Adrenal gland (tissue), 12 donors: ENCODE data around the gene DUSP8. TPM values are rescaled to one million over a fixed set of nuclear protein-coding genes. Genes with fewer than 3 reads are reported as not detected.

Experiments
- DNase-seq, 7 donors: peaks; one replicate each; pipeline ENCODE4 v3.0.0-alpha.2; 2019 to 2020
- H3K27ac ChIP-seq, 5 donors: fragments of 200-600 bp; sonication (generic) in 4 of 5; 1 replicate in 3 of 5; 2 replicates in 2 of 5; pipeline versions ENCODE4 v1.5.1 to v1.8.0; 2016 to 2020; ENCODE audit warnings: mild to moderate bottlenecking in 1 of 5
- H3K27me3 ChIP-seq: fragments of 200-600 bp; 2 replicates; pipeline ENCODE4 v1.8.0; 2021
- H3K36me3 ChIP-seq, 2 donors: fragments of 200-600 bp; replicated peaks in 1 of 2; 1 replicate in 1 of 2; 2 replicates in 1 of 2; pipeline versions ENCODE4 v1.5.1 to v1.8.0; 2018 to 2022
- H3K4me1 ChIP-seq, 2 donors: fragments of 200-600 bp; replicated peaks in 1 of 2; 1 replicate in 1 of 2; 2 replicates in 1 of 2; pipeline versions ENCODE4 v1.5.1 to v1.8.0; 2018 to 2021
- H3K4me3 ChIP-seq, 4 donors: fragments of 200-600 bp; sonication (generic) in 3 of 4; one replicate each; pipeline ENCODE4 v1.5.1; 2016 to 2018
- H3K9me3 ChIP-seq, 3 donors: fragments of 200-600 bp; sonication (generic) in 1 of 3; replicated peaks in 1 of 3; 1 replicate in 2 of 3; 2 replicates in 1 of 3; pipeline versions ENCODE4 v1.5.1 to v1.8.0; 2016 to 2021
- POLR2A ChIP-seq, 2 donors: fragments of 450-650 bp; IDR thresholded peaks; one replicate each; pipeline ENCODE4 v1.6.1; 2017; ENCODE audit warnings: antibody characterized with exemption in 2 of 2, mild to moderate bottlenecking in 2 of 2, moderate library complexity in 1 of 2
- WGBS, 4 donors: extraction: QIAGEN DNeasy Blood & Tissue Kit in 2 of 4; methylation state at CpG; one replicate each; pipeline versions ENCODE4 v1.1.5 to v1.1.7; 2013 to 2017; 5-methylcytosine and 5-hydroxymethylcytosine counted together
- intact Hi-C, 2 donors: fragments of 100-400 bp; cut with DNase I; formaldehyde crosslinking; loops; one replicate each; pipeline versions ENCODE4 v1.14.1 to v1.15.0; 2022 to 2023
- polyA plus RNA-seq, 3 donors: library from polyadenylated mRNA; stranded (reverse); fragments of 200-250 nt in 2 of 3; fragments of 350-450 nt in 1 of 3; fragmentation: Illumina TruSeq in 1 of 3; extraction: RNeasy Lipid Tissue Mini Kit (QIAGEN cat#74804) in 1 of 3; gene quantifications; one replicate each; pipeline ENCODE4 v1.2.3, GENCODE V29; 2013 to 2014
- total RNA-seq, 9 donors: library from RNA; depleted of rRNA in 4 of 9; stranded (reverse); fragments of >200 nt in 4 of 9; fragments of 120-200 nt in 1 of 9; fragmentation: NEBNext Ultra II Directional in 1 of 9; extraction: Animal tissue kit (Norgen Biotek cat#: 25700) in 1 of 9; gene quantifications; one replicate each; pipeline versions ENCODE4 v1.1.0 to v1.2.4, GENCODE V29; 2013 to 2023
- TF ChIP-seq, protein P1 (sequence below), 6 experiments: fragments of 450-650 bp in 4 of 6; fragments of 200-600 bp in 2 of 6; sonication (generic) in 1 of 6; IDR thresholded peaks; 1 replicate in 5 of 6; 2 replicates in 1 of 6; pipeline versions ENCODE4 v1.5.1 to v1.8.0; 2016 to 2021; ENCODE audit warnings: antibody characterized with exemption in 6 of 6, mild to moderate bottlenecking in 2 of 6, moderate library complexity in 1 of 6
- donor health status: healthy with polysubstance abuse.
- donor health status: Bipolar disorder and iron deficiency.
- donor health status: DM: yes; HTN: yes; CAD: no.
- donor health status: DM: no; HTN: no; CAD: no.
- donor health status: DM: no; HTN: no; CAD: no.
- donor health status: DM: yes; HTN: yes; CAD: no.

Gene DUSP8
- total and polyA plus RNA-seq, 12 donors: 0.22 to 6.3 (median 2.0) TPM

DNA sequence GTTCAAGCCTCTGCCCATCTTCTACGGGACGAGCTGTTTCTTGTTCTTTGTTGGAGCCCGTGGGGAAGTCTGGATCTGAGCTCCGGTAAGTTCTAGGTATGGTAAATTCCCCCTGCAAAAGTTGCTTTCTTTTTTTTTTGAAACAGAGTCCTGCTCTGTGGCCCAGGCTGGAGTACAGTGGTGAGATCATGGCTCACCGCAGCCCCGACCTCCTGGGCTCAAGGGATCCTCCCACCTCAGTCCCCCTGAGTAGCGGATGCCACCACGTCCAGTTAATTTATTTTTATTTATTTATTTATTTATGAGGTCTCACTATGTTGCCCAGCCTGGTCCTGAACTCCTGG is 50.0 kb downstream of the DUSP8 start:
- 95 to 98% (median 96%) methylated on average over 8 of the region's 8 CpGs for WGBS, 4 donors
- no peak overlapping the region for H3K4me3 ChIP-seq
- H3K27ac ChIP-seq: no peak overlapping the region
- no peak for DNase-seq
- no peaks in the 10 kb centered on the region for H3K27me3 ChIP-seq
- intact Hi-C loops: loop anchor here in 1 of 2 donors (10.0 kb wide), 1 partner anchor 117 kb away; no protein-coding TSS in a partner anchor
- no peaks in the 10 kb centered on the region for H3K9me3 ChIP-seq
- no peak for TF ChIP-seq POLR2A (IDR thresholded peaks at IDR 0.05)
- TF ChIP-seq, protein P1, sequence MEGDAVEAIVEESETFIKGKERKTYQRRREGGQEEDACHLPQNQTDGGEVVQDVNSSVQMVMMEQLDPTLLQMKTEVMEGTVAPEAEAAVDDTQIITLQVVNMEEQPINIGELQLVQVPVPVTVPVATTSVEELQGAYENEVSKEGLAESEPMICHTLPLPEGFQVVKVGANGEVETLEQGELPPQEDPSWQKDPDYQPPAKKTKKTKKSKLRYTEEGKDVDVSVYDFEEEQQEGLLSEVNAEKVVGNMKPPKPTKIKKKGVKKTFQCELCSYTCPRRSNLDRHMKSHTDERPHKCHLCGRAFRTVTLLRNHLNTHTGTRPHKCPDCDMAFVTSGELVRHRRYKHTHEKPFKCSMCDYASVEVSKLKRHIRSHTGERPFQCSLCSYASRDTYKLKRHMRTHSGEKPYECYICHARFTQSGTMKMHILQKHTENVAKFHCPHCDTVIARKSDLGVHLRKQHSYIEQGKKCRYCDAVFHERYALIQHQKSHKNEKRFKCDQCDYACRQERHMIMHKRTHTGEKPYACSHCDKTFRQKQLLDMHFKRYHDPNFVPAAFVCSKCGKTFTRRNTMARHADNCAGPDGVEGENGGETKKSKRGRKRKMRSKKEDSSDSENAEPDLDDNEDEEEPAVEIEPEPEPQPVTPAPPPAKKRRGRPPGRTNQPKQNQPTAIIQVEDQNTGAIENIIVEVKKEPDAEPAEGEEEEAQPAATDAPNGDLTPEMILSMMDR (IDR thresholded peaks at IDR 0.05): no peak
- H3K4me1 ChIP-seq: peaks cover 6 to 14% of the 10 kb centered on the region in 2 donors
- no peaks in the 10 kb centered on the region for H3K36me3 ChIP-seq

DNA sequence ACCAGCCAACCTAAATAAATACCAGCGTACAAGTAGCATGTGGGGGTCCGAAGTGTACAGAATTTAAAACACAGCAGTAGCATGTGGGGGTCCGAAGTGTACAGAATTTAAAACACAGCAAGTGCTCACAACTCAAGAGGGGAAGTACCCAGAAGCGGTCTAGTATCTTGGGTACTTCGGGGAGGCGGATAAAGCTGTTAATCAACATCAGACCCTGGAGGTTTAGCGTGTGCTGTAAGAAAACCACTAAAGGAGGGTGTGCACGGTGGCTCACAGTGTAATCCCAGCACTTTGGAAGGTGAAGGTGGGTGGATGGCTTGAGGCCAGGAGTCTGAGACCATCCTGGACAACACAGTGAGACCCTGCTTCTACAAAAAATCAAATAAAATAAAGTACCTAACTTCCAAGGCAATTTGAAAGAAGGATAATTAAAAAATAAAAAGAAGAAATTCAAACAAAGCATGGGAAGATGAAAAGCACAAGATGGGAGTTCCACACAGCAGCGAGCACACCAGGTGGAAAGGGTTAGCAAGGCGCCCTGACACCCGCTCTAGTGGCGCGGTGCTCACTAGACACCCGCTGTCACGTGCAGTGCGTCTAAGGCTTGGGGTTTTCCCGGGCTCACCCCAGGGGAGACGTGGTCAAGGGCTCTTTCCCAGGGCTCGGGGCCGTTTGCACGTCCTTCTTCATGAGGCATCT is 50.5 kb downstream of the DUSP8 start:
- Histone ChIP-seq H3K4me3 (no peak overlapping the region), H3K4me1 (peaks cover 6 to 14% of the 10 kb centered on the region in 2 donors), H3K36me3 (no peaks in the 10 kb centered on the region), H3K9me3 (no peaks in the 10 kb centered on the region), H3K27me3 (no peaks in the 10 kb centered on the region), H3K27ac (no peak overlapping the region)
- TF ChIP-seq POLR2A (IDR thresholded peaks at IDR 0.05): no peak
- TF ChIP-seq, protein P1 (IDR thresholded peaks at IDR 0.05): no peak
- 87 to 91% (median 89%) methylated on average over 21 of the region's 21 CpGs for WGBS, 4 donors
- intact Hi-C loops: loop anchor here in 1 of 2 donors (10.0 kb wide), 1 partner anchor 117 kb away; no protein-coding TSS in a partner anchor
- DNase-seq: no peak

DNA sequence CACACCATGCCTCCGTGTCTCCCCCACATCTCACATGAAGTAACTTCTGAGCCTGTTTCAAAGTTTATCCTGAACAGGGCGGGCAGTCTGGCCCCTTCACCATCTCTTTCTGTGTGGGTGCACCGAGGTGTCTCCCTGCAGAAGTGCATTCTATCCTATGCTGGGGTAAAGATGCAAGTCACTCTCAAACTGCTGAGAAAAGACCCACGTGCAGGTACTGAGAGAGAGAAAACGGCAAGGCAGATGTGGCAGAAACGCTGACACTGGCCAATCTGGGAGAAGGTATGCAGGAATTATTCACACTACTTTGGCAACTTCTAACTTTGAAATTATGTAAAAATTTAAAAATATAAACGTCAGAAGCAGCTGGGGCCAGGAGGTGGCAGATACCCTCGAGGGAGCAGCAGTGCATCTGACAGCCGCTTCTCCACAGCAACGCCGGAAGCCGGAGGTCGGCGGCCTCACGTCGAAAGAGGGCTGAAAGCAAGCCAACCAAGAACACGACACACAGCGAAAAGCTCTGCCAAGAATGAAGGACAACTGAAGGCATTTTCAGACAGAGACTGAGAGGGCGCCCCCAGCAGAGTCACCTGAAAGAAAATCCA is 51.3 kb downstream of the DUSP8 start:
- Histone ChIP-seq H3K36me3 (no peaks in the 10 kb centered on the region), H3K4me3 (no peak overlapping the region), H3K27me3 (no peaks in the 10 kb centered on the region), H3K27ac (peak overlapping the region in 1 of 5 donors; percentile 7), H3K4me1 (peaks cover 6 to 17% of the 10 kb centered on the region in 2 donors), H3K9me3 (no peaks in the 10 kb centered on the region)
- DNase-seq: peak in 5 of 7 donors; percentile 40 to 74 (median 54)
- intact Hi-C loops: loop anchor here in 1 of 2 donors (10.0 kb wide), 1 partner anchor 116 kb away; no protein-coding TSS in a partner anchor
- TF ChIP-seq, protein P1 (IDR thresholded peaks at IDR 0.05): no peak
- TF ChIP-seq POLR2A (IDR thresholded peaks at IDR 0.05): no peak
- WGBS, 4 donors: 34 to 39% (median 37%) methylated on average over 19 of the region's 19 CpGs

DNA sequence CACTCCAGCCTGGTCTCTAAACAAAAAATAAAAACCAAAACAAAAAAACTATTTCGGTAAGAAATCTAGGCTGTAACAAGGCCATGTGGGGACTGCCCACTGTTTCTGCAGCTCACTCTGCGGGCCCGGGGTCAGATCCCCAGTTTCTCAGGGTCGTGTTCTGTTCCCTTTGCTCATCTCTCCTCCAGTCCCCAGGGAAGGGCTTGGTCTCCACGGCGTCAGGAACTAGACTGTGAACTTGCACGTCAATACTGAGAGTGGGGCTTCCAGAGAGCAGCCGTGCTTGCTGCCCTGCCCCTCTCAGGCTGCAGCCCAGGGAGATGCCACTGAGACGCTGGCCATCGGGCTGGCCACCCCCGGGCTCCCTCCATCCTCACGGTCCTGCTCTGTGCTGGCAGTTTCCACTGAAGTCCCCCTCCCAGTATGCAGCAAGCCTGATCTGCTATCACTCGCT is 51.8 kb downstream of the DUSP8 start:
- no peaks in the 10 kb centered on the region for H3K9me3 ChIP-seq
- 78 to 85% (median 82%) methylated on average over 9 to 13 of the region's 13 CpGs for WGBS, 4 donors
- DNase-seq: no peak
- peaks cover 6 to 22% of the 10 kb centered on the region in 2 donors for H3K4me1 ChIP-seq
- peak overlapping the region in 1 of 5 donors; percentile 7 for H3K27ac ChIP-seq
- H3K27me3 ChIP-seq: no peaks in the 10 kb centered on the region
- intact Hi-C loops: loop anchor here in 1 of 2 donors (10.0 kb wide), 1 partner anchor 115 kb away; no protein-coding TSS in a partner anchor
- TF ChIP-seq, protein P1 (IDR thresholded peaks at IDR 0.05): no peak
- TF ChIP-seq POLR2A (IDR thresholded peaks at IDR 0.05): no peak
- no peaks in the 10 kb centered on the region for H3K36me3 ChIP-seq
- H3K4me3 ChIP-seq: no peak overlapping the region
